ENCODE data around the gene KIT.

Gene KIT

GRCh38 chr4:54708339-54709279 lies 50.9 kb downstream of the KIT start:
- no peak for DNase-seq

GRCh38 chr4:54709400-54709799 lies 51.6 kb downstream of the KIT start:
- DNase-seq = peak; percentile 15 to 18

GRCh38 chr4:54712206-54712605 lies 54.4 kb downstream of the KIT start:
- DNase-seq = no peak

- DNase-seq = no peak
These were observed 56.9 kb downstream of the KIT start for GRCh38 chr4:54714631-54715030.

- DNase-seq = no peak
These were observed 58.8 kb downstream of the KIT start for GRCh38 chr4:54716478-54717065.

- no peak for DNase-seq
These were observed 59.9 kb downstream of the KIT start for GRCh38 chr4:54717694-54718093.

- DNase-seq = no peak
These were observed 61.6 kb downstream of the KIT start for GRCh38 chr4:54719378-54719777.

- DNase-seq = no peak
These were observed 65.5 kb downstream of the KIT start for GRCh38 chr4:54723220-54723619.

- no peak for DNase-seq
These were observed 66.1 kb downstream of the KIT start for GRCh38 chr4:54723820-54724219.

- DNase-seq = no peak
These were observed 69.2 kb downstream of the KIT start for GRCh38 chr4:54726907-54727306.

GRCh38 chr4:54727346-54727745 lies 69.6 kb downstream of the KIT start:
- DNase-seq = no peak

- no peak for DNase-seq
These were observed 70.6 kb downstream of the KIT start for GRCh38 chr4:54728368-54728767.

GRCh38 chr4:54729256-54729655 lies 71.5 kb downstream of the KIT start:
- no peak for DNase-seq

GRCh38 chr4:54730581-54730980 lies 72.8 kb downstream of the KIT start:
- DNase-seq = no peak

GRCh38 chr4:54731552-54731951 lies 73.8 kb downstream of the KIT start:
- DNase-seq = no peak

GRCh38 chr4:54731976-54732375 lies 74.2 kb downstream of the KIT start:
- no peak for DNase-seq

GRCh38 chr4:54737421-54737820 lies 79.7 kb downstream of the KIT start:
- no peak for DNase-seq

- no peak for DNase-seq
These were observed 83.4 kb downstream of the KIT start for GRCh38 chr4:54741202-54741601.

GRCh38 chr4:54742636-54743399 lies 85.1 kb downstream of the KIT start:
- DNase-seq = peak; percentile 52 to 58

GRCh38 chr4:54743562-54743961 lies 85.8 kb downstream of the KIT start:
- no peak for DNase-seq

- no peak for DNase-seq
These were observed 86.7 kb downstream of the KIT start for GRCh38 chr4:54744487-54744886.

- no peak for DNase-seq
These were observed 87.4 kb downstream of the KIT start for GRCh38 chr4:54745031-54745770.

GRCh38 chr4:54746218-54746617 lies 88.5 kb downstream of the KIT start:
- no peak for DNase-seq
